HepG2 (cell line): Measurements from ENCODE around the gene IRF7. TPM values are rescaled to one million over a fixed set of nuclear protein-coding genes. Genes with fewer than 3 reads are reported as not detected.

Experiments used
- ARID2 ChIP-seq: sonication (generic); formaldehyde crosslinking; IDR thresholded peaks from 2 replicates; pipeline ENCODE4 v1.8.1; 2022; ENCODE audit warnings: mild to moderate bottlenecking, missing genetic modification reagents, borderline replicate concordance
- GABPB1 ChIP-seq: IDR thresholded peaks from 2 replicates; pipeline ENCODE4 v1.6.1; 2016; ENCODE audit warnings: mild to moderate bottlenecking, missing genetic modification reagents, moderate library complexity, missing compliant biosample characterization
- HDAC6 ChIP-seq: fragments of 200-600 bp; sonication (generic); IDR thresholded peaks from 2 replicates; pipeline ENCODE4 v1.7.0; 2017; ENCODE audit warnings: mild to moderate bottlenecking, antibody characterized with exemption, low read length, low read depth
- HNF1B ChIP-seq: sonication (generic); formaldehyde crosslinking; IDR thresholded peaks from 2 replicates; pipeline ENCODE4 v1.5.1; 2020; ENCODE audit warnings: mild to moderate bottlenecking, moderate library complexity, missing genetic modification reagents
- HNRNPL ChIP-seq: fragments of 200-400 bp; formaldehyde crosslinking; IDR thresholded peaks from 2 replicates; pipeline ENCODE4 v1.6.1; 2017; ENCODE audit warnings: mild to moderate bottlenecking, low read depth, low read length
- LCORL ChIP-seq, 2 experiments: fragments of 450-650 bp in 1 of 2; sonication (generic) in 1 of 2; formaldehyde crosslinking in 1 of 2; IDR thresholded peaks; 2 replicates each; pipeline versions ENCODE4 v1.5.0 to v1.6.1; 2017 to 2020; ENCODE audit warnings: antibody characterized with exemption in 1 of 2, missing genetic modification reagents in 1 of 2
- MAX ChIP-seq: IDR thresholded peaks from 2 replicates; pipeline ENCODE4 v1.6.1; 2012; ENCODE audit warnings: inconsistent platforms
- NR2F6 ChIP-seq, 2 experiments: IDR thresholded peaks; 2 replicates each; pipeline ENCODE4 v1.6.1; 2016; ENCODE audit warnings: antibody characterized with exemption in 1 of 2, mild to moderate bottlenecking in 1 of 2
- PAF1 ChIP-seq: IDR thresholded peaks from 2 replicates; pipeline ENCODE4 v1.6.1; 2016; ENCODE audit warnings: missing genetic modification reagents, missing compliant biosample characterization
- PAX8 ChIP-seq: sonication (generic); formaldehyde crosslinking; IDR thresholded peaks from 2 replicates; pipeline ENCODE4 v1.8.0; 2022; ENCODE audit warnings: mild to moderate bottlenecking, missing genetic modification reagents, borderline replicate concordance
- RERE ChIP-seq: IDR thresholded peaks from 2 replicates; pipeline ENCODE4 v1.6.1; 2016; ENCODE audit warnings: low read depth, missing genetic modification reagents, missing compliant biosample characterization
- SUZ12 ChIP-seq: fragments of 150-350 bp; IDR thresholded peaks from 2 replicates; pipeline ENCODE4 v1.6.1; 2014; ENCODE audit warnings: low read depth, low read length
- WIZ ChIP-seq: sonication (generic); formaldehyde crosslinking; IDR thresholded peaks from 2 replicates; pipeline ENCODE4 v1.5.1; 2020; ENCODE audit warnings: mild to moderate bottlenecking, missing genetic modification reagents
- YY1 ChIP-seq: IDR thresholded peaks from 2 replicates; pipeline ENCODE4 v1.6.1; 2011; ENCODE audit warnings: low read length, low read depth, moderate library complexity, mild to moderate bottlenecking; ENCODE audit not compliant: insufficient read depth, insufficient replicate concordance
- ZFP36L2 ChIP-seq: sonication (generic); formaldehyde crosslinking; IDR thresholded peaks from 2 replicates; pipeline ENCODE4 v1.4.0; 2020; ENCODE audit warnings: missing genetic modification reagents
- polyA plus RNA-seq, 8 experiments: library from polyadenylated mRNA; depleted of rRNA in 3 of 8; stranded (reverse) in 7 of 8; unstranded in 1 of 8; fragments of >200 nt; fragmentation: Illumina TruSeq in 4 of 8; extraction: Trizol in 4 of 8; gene quantifications; 2 replicates each; pipeline versions ENCODE4 v1.2.1 to v1.2.3, GENCODE V29; 2011 to 2016; ENCODE audit warnings: low read depth in 4 of 8, missing spikeins in 1 of 8, mixed read lengths in 1 of 8; ENCODE audit not compliant: insufficient read depth in 1 of 8
- total RNA-seq, 5 experiments: library from RNA; depleted of rRNA; stranded (reverse); fragments of >200 nt; fragmentation: Illumina TruSeq; extraction: Trizol; gene quantifications; 2 replicates each; pipeline ENCODE4 v1.2.3, GENCODE V29; 2016; ENCODE audit warnings: low read depth in 1 of 5
- TF ChIP-seq, protein P1 (sequence below): sonication (generic); formaldehyde crosslinking; IDR thresholded peaks from 2 replicates; pipeline ENCODE4 v1.9.0; 2022; ENCODE audit warnings: missing genetic modification reagents, mild to moderate bottlenecking, borderline replicate concordance
- TF ChIP-seq, protein P2 (sequence below): sonication (generic); formaldehyde crosslinking; IDR thresholded peaks from 2 replicates; pipeline ENCODE4 v1.5.0; 2020; ENCODE audit warnings: mild to moderate bottlenecking, missing genetic modification reagents, borderline replicate concordance

Gene IRF7
- total and polyA plus RNA-seq, 2 of the 13 experiments (the other 11 are each of a cell fraction or from before 2014, with no cell fraction given), result not detected

GRCh38 chr11:655036-655726 lies 39.4 kb upstream of the IRF7 start (continued):
- TF ChIP-seq, protein P1, sequence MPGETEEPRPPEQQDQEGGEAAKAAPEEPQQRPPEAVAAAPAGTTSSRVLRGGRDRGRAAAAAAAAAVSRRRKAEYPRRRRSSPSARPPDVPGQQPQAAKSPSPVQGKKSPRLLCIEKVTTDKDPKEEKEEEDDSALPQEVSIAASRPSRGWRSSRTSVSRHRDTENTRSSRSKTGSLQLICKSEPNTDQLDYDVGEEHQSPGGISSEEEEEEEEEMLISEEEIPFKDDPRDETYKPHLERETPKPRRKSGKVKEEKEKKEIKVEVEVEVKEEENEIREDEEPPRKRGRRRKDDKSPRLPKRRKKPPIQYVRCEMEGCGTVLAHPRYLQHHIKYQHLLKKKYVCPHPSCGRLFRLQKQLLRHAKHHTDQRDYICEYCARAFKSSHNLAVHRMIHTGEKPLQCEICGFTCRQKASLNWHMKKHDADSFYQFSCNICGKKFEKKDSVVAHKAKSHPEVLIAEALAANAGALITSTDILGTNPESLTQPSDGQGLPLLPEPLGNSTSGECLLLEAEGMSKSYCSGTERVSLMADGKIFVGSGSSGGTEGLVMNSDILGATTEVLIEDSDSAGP (CRISPR knock-in tag), result no peak
- peak; percentile 85 for TF ChIP-seq HNF1B (CRISPR knock-in tag)
- TF ChIP-seq GABPB1, result peak; percentile 53; the same call in 1 of the 2 replicates
- TF ChIP-seq SUZ12, result no peak
- no peak for TF ChIP-seq PAX8 (CRISPR knock-in tag)
- TF ChIP-seq LCORL (IDR thresholded peaks at IDR 0.05), result no peak
- TF ChIP-seq LCORL (CRISPR knock-in tag; IDR thresholded peaks at IDR 0.05), result 0 out of 2 replicates have a peak, but pooled peaks have one; percentile 38
- TF ChIP-seq MAX, result peak; percentile 56; the same call in 1 of the 2 replicates
- TF ChIP-seq PAF1 (CRISPR knock-in tag), result no peak
- TF ChIP-seq WIZ, result no peak
- TF ChIP-seq ZFP36L2 (CRISPR knock-in tag), result no peak
- no peak for TF ChIP-seq RERE (CRISPR knock-in tag)
- TF ChIP-seq YY1, result no peak
- TF ChIP-seq HDAC6, result no peak
- TF ChIP-seq NR2F6 (IDR thresholded peaks at IDR 0.05), result no peak
- 0 out of 2 replicates have a peak, but pooled peaks have one; percentile 38 for TF ChIP-seq NR2F6 (CRISPR knock-in tag; IDR thresholded peaks at IDR 0.05)
- TF ChIP-seq, protein P2, sequence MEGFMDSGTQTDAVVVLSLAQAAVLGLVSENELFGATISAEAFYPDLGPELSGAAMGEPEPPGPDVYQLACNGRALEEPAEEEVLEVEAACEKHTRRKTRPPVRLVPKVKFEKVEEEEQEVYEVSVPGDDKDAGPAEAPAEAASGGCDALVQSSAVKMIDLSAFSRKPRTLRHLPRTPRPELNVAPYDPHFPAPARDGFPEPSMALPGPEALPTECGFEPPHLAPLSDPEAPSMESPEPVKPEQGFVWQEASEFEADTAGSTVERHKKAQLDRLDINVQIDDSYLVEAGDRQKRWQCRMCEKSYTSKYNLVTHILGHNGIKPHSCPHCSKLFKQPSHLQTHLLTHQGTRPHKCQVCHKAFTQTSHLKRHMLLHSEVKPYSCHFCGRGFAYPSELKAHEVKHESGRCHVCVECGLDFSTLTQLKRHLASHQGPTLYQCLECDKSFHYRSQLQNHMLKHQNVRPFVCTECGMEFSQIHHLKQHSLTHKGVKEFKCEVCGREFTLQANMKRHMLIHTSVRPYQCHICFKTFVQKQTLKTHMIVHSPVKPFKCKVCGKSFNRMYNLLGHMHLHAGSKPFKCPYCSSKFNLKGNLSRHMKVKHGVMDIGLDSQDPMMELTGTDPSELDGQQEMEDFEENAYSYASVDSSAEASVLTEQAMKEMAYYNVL (CRISPR knock-in tag), result no peak
- no peak for TF ChIP-seq ARID2 (CRISPR knock-in tag)
- peak; percentile 52; the same call in 1 of the 2 replicates for TF ChIP-seq HNRNPL
